NOMO-1 (cell line): Measurements from ENCODE around the gene IST1.

Source experiments
- DNase-seq, 2 experiments: peaks; one replicate each; lab custom pipeline; 2025; ENCODE audit not compliant: unreplicated experiment in 2 of 2; lab: John Stamatoyannopoulos, UW

Gene IST1

DNA sequence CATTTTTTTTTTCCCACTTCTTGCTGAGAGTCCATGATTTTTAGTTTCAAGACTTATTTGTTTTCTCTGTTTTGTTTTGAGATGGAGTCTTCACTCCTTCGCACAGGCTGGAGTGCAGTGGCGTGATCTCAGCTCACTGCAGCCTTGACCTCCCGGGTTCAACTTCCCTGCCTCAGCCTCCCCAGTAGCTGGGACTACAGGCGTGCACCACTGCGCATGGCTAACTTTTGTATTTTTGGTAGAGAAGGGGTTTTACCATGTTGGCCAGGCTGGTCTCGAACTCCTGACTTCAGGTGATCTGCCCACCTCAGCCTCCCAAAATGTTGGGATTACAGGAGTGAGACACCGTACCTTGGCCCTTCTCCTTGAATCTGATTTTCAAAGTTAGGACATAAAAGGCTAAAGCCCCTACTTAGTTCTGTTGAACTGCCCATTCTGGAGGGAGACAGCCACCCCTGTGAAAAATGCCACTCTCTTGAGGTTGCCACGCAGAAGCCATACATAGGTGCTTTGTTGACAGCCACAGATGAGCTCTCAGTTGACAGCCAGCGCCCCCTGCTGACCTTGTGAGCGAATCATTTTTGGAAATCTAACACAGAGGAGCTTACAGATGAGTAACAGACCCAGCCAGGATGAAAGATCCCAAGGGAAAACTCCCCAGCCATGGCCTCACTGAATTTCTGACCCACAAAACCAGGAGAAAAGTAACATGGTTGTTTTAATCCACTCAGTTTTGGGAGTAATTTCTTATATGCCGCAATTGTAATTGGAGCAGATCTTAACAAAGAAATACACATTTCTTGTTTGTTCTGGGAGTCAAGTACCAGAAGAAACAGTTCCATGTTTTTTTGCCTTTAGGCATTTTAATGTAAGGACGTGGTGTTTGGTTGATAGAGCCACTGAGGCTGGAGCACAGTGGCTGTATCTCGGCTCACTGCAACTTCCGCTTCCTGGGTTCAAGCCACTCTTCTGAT is 66.0 kb downstream of the IST1 start:
- peak; percentile 30 to 62 for DNase-seq

DNA sequence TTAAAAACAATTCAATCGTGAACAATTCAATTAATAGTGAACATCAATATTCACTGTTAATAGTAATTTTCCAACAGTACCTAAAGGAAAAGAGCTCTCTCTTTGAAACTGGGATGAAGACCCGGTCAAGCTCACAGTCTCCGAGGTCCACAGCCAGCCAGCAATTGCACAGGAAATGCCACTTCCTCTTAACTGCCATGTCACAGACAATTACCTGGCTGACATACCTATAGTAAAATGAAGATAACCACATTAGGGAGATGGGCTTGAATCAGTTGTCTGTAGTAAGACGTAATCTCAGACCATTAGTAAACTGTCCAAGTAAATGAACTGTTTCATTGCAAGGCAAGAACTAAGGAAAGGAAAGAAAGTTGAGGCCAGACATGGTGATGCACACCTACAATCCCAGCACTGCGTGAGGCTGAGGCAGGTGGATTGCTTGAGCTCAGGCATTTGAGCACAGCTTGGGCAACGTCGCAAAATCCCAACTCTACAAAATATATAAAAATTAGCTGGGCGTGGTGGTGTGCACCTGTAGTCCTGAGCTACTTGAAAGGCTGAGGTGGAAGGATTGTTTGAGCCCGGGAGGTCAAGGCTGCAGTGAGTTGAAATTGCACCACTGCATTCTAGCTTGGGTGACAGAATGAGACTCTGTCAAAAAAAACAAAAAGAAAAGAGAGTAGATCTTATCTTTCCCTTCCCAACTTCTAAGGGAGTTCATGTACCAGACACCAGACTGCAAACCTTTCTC is 68.0 kb downstream of the IST1 start:
- DNase-seq = no peak

DNA sequence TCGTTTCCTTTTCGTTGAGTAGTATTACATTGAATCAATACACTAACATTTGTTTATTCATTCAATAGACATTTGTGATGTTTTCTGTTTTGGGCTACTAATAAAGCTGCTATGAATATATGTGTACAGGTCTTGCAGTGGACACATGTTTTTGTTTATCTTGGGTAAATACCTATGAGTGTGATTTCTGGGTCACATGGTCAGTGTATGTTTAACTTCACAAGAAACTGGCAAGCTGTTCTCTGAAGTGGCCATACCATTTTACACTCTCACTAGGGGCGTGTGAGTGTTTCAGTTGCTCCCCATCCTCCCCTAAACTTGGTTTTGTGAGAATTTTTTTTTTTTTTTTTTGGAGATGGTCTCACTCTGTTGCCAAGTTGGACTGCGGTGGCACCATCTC is 69.9 kb downstream of the IST1 start:
- DNase-seq = no peak

DNA sequence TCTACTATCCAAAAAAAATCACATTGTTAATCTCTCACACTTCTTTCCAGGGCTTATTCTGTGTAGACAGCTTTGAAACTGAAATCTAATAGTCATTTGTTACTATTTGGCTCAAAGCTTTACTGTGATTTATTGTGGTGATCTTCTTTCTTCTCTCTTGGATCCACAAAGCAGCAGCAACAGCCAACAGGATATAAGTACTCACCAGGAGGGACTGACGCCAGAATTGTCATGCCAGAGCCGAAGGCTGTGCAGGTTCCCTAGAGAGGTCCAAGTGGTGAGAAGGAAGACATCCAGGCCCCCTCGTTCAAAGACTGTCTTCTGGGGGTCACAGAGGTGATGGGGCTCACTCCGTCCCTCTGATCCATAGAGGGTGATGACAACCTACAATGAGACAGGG is 71.6 kb downstream of the IST1 start:
- DNase-seq = no peak

DNA sequence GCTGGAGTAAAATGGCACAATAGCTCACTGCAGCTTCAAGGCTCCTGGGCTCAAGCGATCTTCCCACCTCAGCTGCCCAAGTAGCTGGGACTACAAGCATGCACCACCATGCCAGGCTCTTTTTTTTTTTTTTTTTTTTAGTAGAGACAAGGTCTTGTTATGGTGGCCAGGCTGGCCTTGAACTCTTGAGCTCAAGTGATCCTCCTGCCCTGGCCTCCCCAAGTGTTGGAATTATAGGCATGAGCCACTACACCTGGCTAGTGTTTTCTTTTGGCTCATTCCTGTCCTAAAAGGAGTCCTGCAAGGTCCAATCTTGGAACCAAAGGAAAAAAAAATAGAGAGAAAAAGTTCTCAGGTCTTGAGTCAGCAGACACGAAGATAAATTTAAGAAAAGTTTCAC is 74.0 kb downstream of the IST1 start:
- DNase-seq = no peak

DNA sequence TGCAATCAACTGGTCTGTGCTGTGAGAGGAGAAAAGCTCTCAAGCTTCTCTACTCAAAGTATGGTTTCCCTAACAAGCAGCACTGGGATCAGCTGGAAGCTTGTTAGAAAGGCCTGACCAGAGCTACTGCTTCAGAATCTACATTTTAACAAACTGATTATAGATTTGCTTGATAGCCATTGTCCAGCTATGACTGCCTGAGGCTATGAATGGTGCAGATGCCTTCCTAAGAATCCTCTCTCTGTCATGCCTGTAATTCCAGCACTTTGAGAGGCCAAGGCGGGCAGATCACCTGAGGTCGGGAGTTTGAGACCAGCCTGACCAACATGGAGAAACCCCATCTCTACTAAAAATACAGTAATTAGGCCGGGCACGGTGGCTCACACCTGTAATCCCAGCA is 76.2 kb downstream of the IST1 start:
- no peak for DNase-seq

DNA sequence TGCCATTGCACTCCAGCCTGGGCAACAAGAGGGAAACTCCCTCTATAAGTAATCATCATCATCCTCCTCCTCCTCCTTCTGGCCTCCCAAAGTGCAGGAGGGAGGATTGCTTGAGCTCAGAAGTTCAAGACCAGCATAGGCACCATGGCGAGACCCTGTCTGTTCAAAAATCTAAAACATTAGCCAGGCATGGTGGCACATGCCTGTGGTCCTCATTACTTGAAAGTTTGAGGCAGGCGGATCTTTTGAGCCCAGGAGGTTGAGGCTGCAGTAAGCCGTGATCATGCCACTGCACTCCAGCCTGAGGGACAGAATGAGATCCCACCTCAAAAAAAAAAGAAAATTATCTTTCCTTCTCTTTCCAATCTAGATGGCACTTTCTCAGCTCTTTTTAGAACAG is 77.0 kb downstream of the IST1 start:
- no peak for DNase-seq

DNA sequence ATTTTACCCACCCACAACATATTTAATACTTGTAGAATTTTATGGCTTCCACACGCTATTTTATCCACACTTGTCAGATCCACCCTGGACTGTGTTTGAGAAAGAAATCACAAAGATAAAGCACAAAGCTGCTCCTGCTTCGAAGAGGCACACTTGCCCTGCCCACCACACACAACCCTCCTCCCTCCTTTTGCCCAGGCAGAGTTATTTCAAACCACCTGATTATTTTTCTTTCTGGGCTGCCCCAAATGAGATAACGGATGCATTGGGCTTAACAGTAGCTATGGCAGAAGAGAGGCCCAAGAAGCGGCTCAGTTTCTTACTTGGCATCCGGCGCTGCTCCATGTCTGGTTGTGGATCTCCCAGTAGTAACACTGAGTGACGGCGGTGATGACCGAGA is 77.7 kb downstream of the IST1 start:
- DNase-seq = no peak

DNA sequence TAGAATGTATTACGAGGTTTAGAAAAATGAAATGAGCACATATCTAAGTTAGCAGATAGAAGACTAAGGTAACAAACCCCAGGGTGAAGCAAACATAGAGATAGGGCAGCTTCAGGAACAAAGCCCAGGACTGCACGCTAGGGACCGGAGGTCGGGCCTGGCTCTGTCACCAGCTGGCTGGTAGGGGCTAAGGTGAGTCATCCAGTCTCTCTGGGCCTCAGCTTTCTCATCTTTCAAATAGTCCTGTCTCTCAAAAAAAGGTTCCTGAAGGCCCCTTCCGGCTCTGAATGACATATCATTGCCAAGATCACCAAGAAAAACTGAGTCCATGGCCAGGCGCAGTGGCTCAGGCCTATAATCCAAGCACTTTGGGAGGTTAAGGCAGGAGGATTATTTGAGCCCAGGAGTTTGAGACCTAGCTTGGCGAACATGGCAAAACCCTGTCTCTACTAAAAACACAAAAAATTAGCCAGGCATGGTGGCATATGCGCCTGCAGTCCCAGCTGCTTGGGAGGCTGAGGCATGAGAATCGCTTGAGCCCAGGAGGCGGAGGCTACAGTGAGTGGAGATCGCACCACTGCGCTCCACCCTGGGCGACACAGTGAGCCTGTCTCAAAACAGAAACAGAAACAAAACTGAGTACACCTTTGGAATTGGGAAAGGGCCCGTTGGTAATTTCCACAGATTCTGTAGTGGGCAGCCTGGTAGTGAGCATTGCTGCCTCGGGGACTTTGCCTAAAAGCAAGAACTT is 78.9 kb downstream of the IST1 start:
- DNase-seq = no peak
